ENCODE data around the gene LYPLAL1.

DNA sequence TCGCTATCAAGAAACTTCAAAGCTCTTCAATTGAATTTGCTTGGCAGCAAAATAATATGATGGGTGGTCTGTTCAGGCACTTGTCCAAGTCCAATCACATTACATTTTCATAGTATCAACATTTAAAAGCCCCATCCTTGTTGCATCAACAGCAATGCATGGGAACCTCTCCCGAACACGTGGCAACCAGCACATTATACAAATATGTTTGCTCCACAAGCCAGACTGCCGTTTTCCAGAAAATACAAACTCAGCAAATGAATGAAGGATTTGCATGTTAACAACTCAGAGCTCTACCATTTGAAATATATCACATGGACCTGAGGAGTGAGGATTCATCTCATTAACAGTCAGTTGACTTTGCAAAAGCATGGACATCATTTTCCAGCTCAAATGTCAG is 20.0 kb upstream of the LYPLAL1 start:
- TF ChIP-seq CTCF (IDR thresholded peaks at IDR 0.05) (no peak), POLR2A (IDR thresholded peaks at IDR 0.05) (no peak)
